ENCODE measurements around the gene DFFB.

Gene DFFB

GRCh38 chr1:3880429-3881192 lies 23.3 kb downstream of the DFFB start:
- TF ChIP-seq CTCF (IDR thresholded peaks at IDR 0.05; ENCODE audit: low read depth, low read length) = no peak
- no peak overlapping the region for H3K4me3 ChIP-seq (ENCODE audit: low read depth, low read length)

DNA sequence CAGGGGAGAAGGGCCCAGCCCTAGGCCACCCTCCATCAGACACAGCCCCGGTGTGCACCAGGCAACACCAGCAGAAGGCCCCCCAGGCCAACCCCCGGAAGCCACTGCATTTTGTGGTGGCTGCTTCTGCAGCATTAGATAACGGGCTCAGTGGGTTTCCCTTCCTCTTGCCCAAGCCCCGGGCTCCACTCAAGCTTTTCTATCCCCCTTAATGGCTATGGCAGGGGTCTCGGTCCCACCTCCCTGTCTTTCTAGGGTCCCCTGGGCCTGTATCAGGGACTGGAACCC lies 23.9 kb downstream of the DFFB start:
- H3K4me3 ChIP-seq (ENCODE audit: low read depth, low read length) = no peak overlapping the region
- TF ChIP-seq CTCF (IDR thresholded peaks at IDR 0.05; ENCODE audit: low read depth, low read length) = no peak

DNA sequence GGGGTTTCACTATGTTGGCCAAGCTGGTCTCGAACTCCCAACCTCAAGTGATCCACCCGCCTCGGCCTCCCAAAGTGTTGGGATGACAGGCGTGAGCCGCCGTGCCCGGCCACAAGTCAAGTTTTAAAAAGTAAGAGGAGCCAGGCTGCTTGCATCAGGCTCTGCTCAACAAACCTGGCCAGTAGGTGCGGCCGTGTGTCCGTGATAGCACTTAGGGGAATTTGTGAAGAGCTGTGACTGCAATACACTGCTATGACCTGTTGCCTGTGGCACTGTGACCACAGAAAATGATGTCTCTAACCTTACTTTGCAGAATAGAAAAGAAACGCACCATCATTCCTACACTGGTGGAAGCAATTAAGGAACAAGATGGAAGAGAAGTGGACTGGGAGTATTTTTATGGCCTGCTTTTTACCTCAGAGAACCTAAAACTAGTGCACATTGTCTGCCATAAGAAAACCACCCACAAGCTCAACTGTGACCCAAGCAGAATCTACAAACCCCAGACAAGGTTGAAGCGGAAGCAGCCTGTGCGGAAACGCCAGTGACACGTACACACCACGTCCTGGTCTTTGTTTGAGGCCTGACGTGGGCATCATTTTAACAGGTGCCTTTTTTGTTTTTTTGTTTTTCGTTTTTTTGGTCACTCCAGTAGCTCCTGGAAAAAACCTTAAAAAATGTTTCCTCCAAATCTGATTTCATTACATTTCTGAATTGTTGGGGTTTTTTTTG lies 26.1 kb downstream of the DFFB start:
- no peak overlapping the region for H3K4me3 ChIP-seq (ENCODE audit: low read depth, low read length)
- TF ChIP-seq CTCF (IDR thresholded peaks at IDR 0.05; ENCODE audit: low read depth, low read length) = no peak

GRCh38 chr1:3884966-3885365 lies 27.7 kb downstream of the DFFB start:
- H3K4me3 ChIP-seq (ENCODE audit: low read depth, low read length) = no peak overlapping the region
- TF ChIP-seq CTCF (IDR thresholded peaks at IDR 0.05; ENCODE audit: low read depth, low read length) = no peak

DNA sequence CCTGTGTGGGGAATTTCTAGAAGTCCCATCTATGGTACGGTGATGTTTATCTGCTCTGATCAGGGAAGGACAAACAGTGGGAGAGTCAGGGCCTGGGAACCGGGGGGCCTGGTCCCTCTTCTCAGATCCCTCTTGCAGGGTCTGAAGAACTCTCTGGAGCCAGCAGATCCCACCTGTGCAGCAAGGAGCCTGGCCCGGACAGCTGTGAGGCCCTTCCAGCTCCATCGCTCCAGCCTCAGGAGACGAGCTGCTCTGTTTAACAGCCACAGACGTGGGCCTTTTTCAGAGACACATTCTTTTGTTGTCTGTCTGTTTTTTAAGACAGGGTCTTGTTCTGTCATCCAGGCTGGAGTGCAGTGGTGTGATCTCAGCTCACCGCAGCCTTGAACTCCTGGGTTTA lies 28.3 kb downstream of the DFFB start:
- no peak for TF ChIP-seq CTCF (IDR thresholded peaks at IDR 0.05; ENCODE audit: low read depth, low read length)
- no peak overlapping the region for H3K4me3 ChIP-seq (ENCODE audit: low read depth, low read length)

GRCh38 chr1:3886106-3886670 lies 28.9 kb downstream of the DFFB start:
- no peak for TF ChIP-seq CTCF (IDR thresholded peaks at IDR 0.05; ENCODE audit: low read depth, low read length)
- H3K4me3 ChIP-seq (ENCODE audit: low read depth, low read length) = no peak overlapping the region

GRCh38 chr1:3886691-3887090 lies 29.4 kb downstream of the DFFB start:
- no peak for TF ChIP-seq CTCF (IDR thresholded peaks at IDR 0.05; ENCODE audit: low read depth, low read length)
- no peak overlapping the region for H3K4me3 ChIP-seq (ENCODE audit: low read depth, low read length)
